Thymus (tissue), 11 donors: ENCODE measurements around the gene LAMB1. TPM values are rescaled to one million over a fixed set of nuclear protein-coding genes. Genes with fewer than 3 reads are reported as not detected.

Experiments
- DNase-seq, 9 donors: peaks; one replicate each; pipeline ENCODE4 v3.0.0-alpha.2; 2013; ENCODE audit warnings: low spot score in 9 of 9, low read depth in 6 of 9, missing footprints in 1 of 9
- H3K27ac ChIP-seq, 2 donors: one replicate each; pipeline ENCODE4 v1.5.1; 2013; ENCODE audit warnings: control low read depth in 1 of 2, low read depth in 1 of 2, low read length in 1 of 2, mild to moderate bottlenecking in 1 of 2, moderate library complexity in 1 of 2
- H3K27me3 ChIP-seq, 2 donors: one replicate each; pipeline ENCODE4 v1.5.1; 2013; ENCODE audit warnings: low read length in 1 of 2; ENCODE audit not compliant: control insufficient read depth in 2 of 2, insufficient read depth in 1 of 2
- H3K36me3 ChIP-seq, 2 donors: one replicate each; pipeline ENCODE4 v1.5.1; 2013; ENCODE audit warnings: low read length in 1 of 2, mild to moderate bottlenecking in 1 of 2, moderate library complexity in 1 of 2; ENCODE audit not compliant: control insufficient read depth in 2 of 2, insufficient read depth in 2 of 2
- H3K4me1 ChIP-seq, 2 donors: one replicate each; pipeline ENCODE4 v1.5.1; 2013; ENCODE audit warnings: low read length in 2 of 2; ENCODE audit not compliant: control insufficient read depth in 2 of 2, insufficient read depth in 2 of 2
- H3K4me3 ChIP-seq, 2 donors: one replicate each; pipeline ENCODE4 v1.5.1; 2013; ENCODE audit warnings: low read length in 2 of 2, control low read depth in 1 of 2, mild to moderate bottlenecking in 1 of 2
- H3K9me3 ChIP-seq, 2 donors: one replicate each; pipeline ENCODE4 v1.5.1; 2013; ENCODE audit warnings: low read length in 1 of 2, mild to moderate bottlenecking in 1 of 2; ENCODE audit not compliant: control insufficient read depth in 2 of 2, insufficient read depth in 1 of 2
- WGBS: extraction: QIAGEN DNeasy Blood & Tissue Kit; methylation state at CpG from one replicate; pipeline ENCODE4 v1.1.7; 2013; 5-methylcytosine and 5-hydroxymethylcytosine counted together
- polyA plus RNA-seq: library from polyadenylated mRNA; stranded (reverse); fragments of 200-250 nt; gene quantifications from one replicate; pipeline ENCODE4 v1.2.3, GENCODE V29; 2013
- total RNA-seq: library from RNA; stranded (reverse); fragments of 120-200 nt; gene quantifications from one replicate; pipeline ENCODE4 v1.2.4, GENCODE V29; 2013
- donor health status: healthy.

LAMB1 gene
- total and polyA plus RNA-seq, 2 donors: 33.4 to 251 TPM

GRCh38 chr7:107949443-107949935, 53.5 kb downstream of the LAMB1 start:
- Histone ChIP-seq H3K36me3 (no peaks in the 10 kb centered on the region), H3K9me3 (no peaks in the 10 kb centered on the region), H3K4me1 (no peaks in the 10 kb centered on the region), H3K27ac (no peak overlapping the region), H3K27me3 (peaks cover 0 to 2% of the 10 kb centered on the region in 2 donors), H3K4me3 (no peak overlapping the region)
- WGBS: 80% methylated on average over 1 of the region's 1 CpG
- no peak for DNase-seq

GRCh38 chr7:107948645-107949442, 54.1 kb downstream of the LAMB1 start:
- no peak overlapping the region for H3K27ac ChIP-seq
- DNase-seq: no peak
- no peaks in the 10 kb centered on the region for H3K36me3 ChIP-seq

GRCh38 chr7:107946881-107947280, 56.1 kb downstream of the LAMB1 start:
- Histone ChIP-seq H3K36me3 (no peaks in the 10 kb centered on the region), H3K4me3 (no peak overlapping the region), H3K27me3 (peaks cover 0 to 2% of the 10 kb centered on the region in 2 donors), H3K4me1 (no peaks in the 10 kb centered on the region), H3K9me3 (no peaks in the 10 kb centered on the region), H3K27ac (no peak overlapping the region)
- 96% methylated on average over 6 of the region's 6 CpGs for WGBS
- no peak for DNase-seq

More at GRCh38 chr7:107948645-107949442, 54.1 kb downstream of the LAMB1 start:
- Histone ChIP-seq H3K27me3 (peaks cover 0 to 2% of the 10 kb centered on the region in 2 donors), H3K4me1 (no peaks in the 10 kb centered on the region), H3K4me3 (no peak overlapping the region), H3K9me3 (no peaks in the 10 kb centered on the region)
- 96% methylated on average over 7 of the region's 7 CpGs for WGBS

GRCh38 chr7:107946451-107946850, 56.5 kb downstream of the LAMB1 start:
- no peaks in the 10 kb centered on the region for H3K36me3 ChIP-seq
- H3K4me3 ChIP-seq: no peak overlapping the region
- WGBS: 91% methylated on average over 2 of the region's 2 CpGs
- no peaks in the 10 kb centered on the region for H3K9me3 ChIP-seq
- H3K4me1 ChIP-seq: no peaks in the 10 kb centered on the region
- H3K27me3 ChIP-seq: no peaks in the 10 kb centered on the region
- DNase-seq: no peak
- no peak overlapping the region for H3K27ac ChIP-seq

- Histone ChIP-seq H3K4me1 (no peaks in the 10 kb centered on the region), H3K27me3 (no peaks in the 10 kb centered on the region), H3K4me3 (no peak overlapping the region), H3K36me3 (no peaks in the 10 kb centered on the region), H3K9me3 (no peaks in the 10 kb centered on the region), H3K27ac (no peak overlapping the region)
- DNase-seq: no peak
- 95% methylated on average over 2 of the region's 2 CpGs for WGBS
Observed at GRCh38 chr7:107945332-107945731, 57.6 kb downstream of the LAMB1 start.

GRCh38 chr7:107944411-107945169, 58.4 kb downstream of the LAMB1 start:
- no peak for DNase-seq
- Histone ChIP-seq H3K4me1 (peaks cover 0 to 4% of the 10 kb centered on the region in 2 donors), H3K27me3 (no peaks in the 10 kb centered on the region), H3K9me3 (no peaks in the 10 kb centered on the region), H3K36me3 (peaks cover 0 to 6% of the 10 kb centered on the region in 2 donors), H3K27ac (no peak overlapping the region), H3K4me3 (no peak overlapping the region)
- 94% methylated on average over 3 of the region's 3 CpGs for WGBS

GRCh38 chr7:107943018-107943417, 59.9 kb downstream of the LAMB1 start:
- Histone ChIP-seq H3K27ac (no peak overlapping the region), H3K4me3 (no peak overlapping the region), H3K9me3 (no peaks in the 10 kb centered on the region), H3K36me3 (peaks cover 0 to 7% of the 10 kb centered on the region in 2 donors), H3K4me1 (peaks cover 0 to 4% of the 10 kb centered on the region in 2 donors), H3K27me3 (no peaks in the 10 kb centered on the region)
- WGBS: 96% methylated on average over 4 of the region's 4 CpGs
- no peak for DNase-seq

GRCh38 chr7:107940951-107941350, 62.0 kb downstream of the LAMB1 start:
- Histone ChIP-seq H3K27ac (peak overlapping the region in 1 of 2 donors; percentile 1), H3K36me3 (peaks cover 0 to 7% of the 10 kb centered on the region in 2 donors), H3K27me3 (no peaks in the 10 kb centered on the region), H3K4me1 (peaks cover 0 to 4% of the 10 kb centered on the region in 2 donors), H3K4me3 (no peak overlapping the region), H3K9me3 (no peaks in the 10 kb centered on the region)
- no peak for DNase-seq
- 98% methylated on average over 4 of the region's 4 CpGs for WGBS
